HG03103 (cell line): Measurements from ENCODE around the gene POMP.
A peak's percentile ranks its signal among the peaks of the same experiment; 100 is the strongest.
"Not testable (repeated sequence)": the region's sequence is repeated elsewhere in the genome, so short reads cannot be mapped to it uniquely, and the experiment has no call there.

Experiments used
- ATAC-seq: cut with Tn5 transposase; IDR thresholded peaks from one replicate; pipeline ENCODE4 v1.9.1; 2021; ENCODE audit warnings: low read depth; ENCODE audit not compliant: unreplicated experiment

Gene POMP

DNA sequence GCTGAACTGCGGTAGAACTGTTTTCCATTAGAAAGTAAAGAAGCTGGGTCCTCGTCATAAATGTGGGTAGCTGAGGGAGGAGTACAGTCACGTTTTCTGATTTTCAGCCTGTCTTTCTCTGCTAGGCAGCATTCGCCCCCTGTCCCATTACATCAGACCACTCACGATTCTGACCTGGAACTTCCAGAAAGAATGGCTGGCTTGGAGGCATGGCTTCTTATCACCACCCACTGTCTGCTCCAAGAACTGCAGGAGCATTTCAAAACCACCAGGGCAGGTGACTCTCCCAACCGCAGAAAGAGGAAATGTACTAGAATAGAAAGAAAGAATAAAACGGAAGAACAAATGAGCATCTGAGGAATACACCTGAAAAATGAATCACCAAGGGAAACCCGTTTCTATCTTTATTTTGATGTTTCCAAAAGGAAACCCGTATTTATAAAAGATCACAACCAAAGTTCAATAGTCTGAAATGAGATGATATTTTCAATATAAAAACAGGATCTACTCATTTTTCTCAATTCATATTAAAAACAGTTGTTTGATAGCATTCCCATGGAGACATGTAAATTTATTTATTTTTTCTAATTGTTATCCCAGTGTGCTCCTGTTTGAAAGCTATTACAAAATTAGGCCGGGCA, 22.1 kb upstream of the POMP start:
- peak; percentile 46 for ATAC-seq

- ATAC-seq, result no peak
Measured at GRCh38 chr13:28637714-28638355, 21.1 kb upstream of the POMP start.

- ATAC-seq, result no peak
Measured at GRCh38 chr13:28638756-28639155, 20.2 kb upstream of the POMP start.

DNA sequence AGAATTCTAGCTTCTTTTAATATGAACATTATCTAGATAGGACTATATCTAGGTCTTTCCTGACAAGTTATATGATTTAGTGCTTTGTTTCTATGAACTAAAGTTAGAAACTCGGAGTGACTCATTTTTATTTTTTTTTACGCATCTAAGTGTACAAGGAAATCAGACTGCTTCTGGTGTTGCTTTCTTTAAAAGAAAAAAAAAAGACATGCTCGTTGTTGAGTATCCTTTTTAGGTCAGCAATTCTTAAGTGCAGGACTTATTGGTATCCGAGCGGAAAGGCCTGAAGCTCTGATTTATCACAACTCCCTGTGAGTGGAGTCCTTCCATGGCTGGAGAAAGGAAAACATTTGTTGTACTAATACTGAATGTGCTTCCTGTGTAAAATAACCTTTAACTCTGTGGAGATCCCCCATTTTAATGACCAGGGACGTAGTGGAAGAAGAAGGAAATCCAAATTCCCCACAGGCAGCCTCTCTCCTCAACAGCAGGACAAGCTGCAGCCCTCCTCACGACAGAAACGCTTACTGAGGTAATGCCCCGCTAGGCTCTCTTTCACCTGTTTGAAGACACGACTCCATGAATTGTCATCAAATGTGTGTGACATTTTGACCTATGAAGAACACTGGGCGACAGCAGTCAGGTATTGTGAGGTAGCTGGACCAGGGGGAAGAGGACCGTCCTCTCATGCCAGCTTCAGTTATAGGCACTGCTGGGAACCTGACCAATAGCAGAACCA, 17.9 kb upstream of the POMP start:
- ATAC-seq, result no peak

DNA sequence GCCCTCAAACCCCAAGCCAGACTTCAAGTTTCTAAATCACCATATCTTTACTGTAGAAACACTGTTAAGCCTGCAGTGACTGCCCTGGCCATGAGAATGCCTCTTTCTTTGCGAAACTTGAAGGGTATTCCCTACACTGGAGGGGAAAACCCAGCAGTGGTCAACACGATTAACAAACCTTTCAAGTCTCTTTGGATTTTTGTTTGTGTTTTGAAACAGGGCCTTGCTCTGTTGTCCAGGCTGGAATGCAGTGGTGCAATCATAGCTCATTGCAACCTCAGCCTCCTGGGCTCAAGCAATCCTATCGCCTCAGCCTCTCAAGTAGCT, 17.4 kb upstream of the POMP start:
- peak; percentile 48 for ATAC-seq

DNA sequence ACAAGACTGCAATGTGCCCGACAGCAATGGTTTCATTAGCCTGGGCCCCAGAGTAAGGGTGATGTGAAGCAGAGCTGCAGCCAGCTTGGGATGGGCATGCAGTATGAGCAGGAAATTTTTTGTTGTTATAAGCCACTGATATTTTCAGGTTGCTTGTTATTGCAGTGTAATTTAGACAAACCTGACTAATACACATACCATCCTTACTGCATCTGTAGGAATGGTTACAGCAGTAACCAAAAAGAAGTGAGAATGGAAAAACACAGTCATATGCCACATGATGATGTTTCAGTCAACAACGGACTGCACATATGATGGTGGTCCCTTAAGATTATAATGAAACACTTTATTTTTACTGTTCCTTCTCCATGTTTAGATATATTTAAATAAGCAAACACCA, 8.6 kb upstream of the POMP start:
- no peak for ATAC-seq

DNA sequence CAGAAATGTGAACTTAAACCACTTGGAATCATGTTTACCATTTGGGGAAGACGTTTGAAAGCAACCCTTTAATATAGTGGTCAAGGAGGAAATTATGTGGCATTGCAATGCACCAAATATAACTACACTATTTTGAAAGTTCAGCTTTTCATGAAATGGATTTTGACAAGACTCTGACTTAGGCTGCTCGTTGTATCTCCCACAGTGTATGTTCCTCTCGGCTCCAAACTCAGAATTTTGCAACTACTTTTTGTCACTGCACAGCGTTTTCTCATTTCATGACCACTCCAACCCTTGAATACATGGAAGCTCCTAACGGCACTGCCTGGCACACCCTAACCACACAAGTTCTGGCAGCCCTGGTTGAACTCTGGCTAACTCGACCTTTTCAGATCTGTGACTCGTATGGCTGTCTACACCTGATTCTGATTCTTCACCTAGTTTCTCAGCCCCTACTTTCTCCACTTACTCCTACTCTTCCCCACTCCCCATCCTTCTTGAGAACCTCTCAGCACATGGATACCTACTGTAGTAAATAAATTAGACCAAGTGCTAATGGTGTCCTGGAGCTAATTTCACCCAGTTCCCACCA, 7.0 kb upstream of the POMP start:
- ATAC-seq, result no peak

DNA sequence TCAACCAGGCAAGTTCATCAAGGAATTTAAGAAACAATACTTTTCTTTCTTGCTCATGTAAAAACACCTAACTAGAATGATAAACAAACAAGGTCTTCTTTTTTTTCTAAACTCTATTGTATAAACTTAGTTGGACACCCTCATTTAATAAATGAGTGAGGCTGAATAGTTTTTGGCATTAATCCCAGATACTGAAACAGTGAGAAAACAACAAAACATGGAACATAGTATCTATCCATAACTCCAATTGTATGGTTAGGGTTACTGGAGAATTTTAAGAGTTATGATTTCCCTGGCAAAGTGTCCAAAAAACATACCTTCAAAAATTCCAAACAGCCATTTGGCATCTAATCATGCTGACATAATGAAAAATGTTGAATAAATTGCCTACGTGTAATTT, 5.8 kb upstream of the POMP start:
- no peak for ATAC-seq

DNA sequence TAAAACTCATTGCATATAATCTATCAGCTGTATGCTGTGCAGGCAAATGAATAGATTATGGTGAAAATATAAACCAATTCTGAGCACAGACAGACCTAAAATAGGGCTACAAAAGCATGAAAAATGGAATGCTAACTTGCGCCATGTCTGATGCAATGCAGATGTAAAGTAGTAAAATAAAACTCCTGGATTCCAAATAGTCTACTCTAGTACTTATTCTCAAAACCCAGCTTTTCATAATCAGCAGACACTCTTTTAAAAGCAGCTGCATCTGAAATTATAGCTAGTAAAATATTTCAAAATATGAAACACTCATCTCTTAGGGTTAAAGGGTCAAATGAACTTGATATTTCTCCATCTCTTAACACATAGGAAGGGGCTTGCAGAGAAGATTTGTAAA, 4.7 kb upstream of the POMP start:
- no peak for ATAC-seq

- ATAC-seq, result no peak
Measured at GRCh38 chr13:28655561-28655960, 3.4 kb upstream of the POMP start.

DNA sequence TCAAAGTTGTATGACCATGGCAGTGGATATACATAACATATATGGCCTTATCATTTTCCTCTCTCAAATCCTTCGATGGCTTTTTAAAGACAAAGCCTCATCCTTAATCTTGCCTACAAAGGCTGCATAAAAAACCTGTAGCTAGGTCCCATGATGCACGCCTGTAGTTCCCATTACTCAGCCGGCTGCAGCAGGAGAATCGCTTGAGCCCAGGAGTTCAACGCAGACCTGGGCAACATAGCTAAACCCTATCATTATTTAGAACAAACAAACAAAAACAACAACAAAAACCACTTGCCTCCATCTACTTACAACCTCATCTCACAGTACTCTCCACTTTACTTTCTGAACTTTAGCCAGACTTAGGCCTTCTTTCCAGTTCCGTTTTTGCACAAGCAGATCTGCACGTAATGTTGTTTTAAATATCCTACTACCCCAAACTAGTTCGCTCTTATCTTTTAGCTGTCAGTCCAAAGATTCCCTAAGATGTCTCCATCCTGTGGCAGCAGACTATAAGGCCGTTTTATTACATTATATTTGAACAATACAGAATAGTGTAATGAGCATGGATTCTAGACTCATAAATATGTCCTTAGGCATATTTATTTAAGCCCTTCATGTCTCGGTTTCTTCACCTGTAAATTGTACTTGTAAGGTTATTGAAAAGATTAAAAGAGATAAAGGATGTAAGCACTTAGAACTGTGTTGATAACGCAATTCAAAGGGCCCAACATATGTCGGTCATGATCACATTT, 969 bp upstream of the POMP start:
- ATAC-seq, result no peak

DNA sequence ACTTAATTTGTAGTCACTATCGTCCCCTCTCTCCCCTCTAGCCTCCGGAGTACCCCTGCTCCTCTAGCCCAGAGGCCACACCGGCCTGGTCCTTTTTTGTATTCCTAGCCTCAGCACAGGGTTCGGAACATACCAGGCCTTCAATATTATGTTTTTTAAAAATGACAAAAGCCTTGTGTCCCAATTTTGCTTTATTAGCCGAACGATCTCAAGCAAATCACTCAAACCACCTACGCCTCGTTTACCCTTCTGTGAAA, 463 bp upstream of the POMP start:
- ATAC-seq, result peak; percentile 3

DNA sequence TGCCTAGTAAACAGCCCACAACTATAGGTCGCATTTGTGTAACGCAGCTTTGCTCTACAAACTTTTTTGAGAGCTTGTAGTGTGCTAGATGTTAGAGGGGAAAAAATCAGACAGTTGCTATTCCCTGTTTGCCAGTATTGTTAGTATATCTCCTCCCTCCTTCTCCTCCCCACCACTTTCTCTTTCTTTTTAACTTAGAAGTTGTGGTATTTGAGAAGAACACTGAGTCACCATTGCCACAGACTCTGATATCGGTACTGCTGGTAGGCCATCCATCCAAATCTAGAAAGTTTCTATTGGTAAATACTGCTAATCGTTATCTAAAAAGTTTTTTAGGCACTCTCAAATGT, 666 bp downstream of the POMP start:
- ATAC-seq, result peak; percentile 12

DNA sequence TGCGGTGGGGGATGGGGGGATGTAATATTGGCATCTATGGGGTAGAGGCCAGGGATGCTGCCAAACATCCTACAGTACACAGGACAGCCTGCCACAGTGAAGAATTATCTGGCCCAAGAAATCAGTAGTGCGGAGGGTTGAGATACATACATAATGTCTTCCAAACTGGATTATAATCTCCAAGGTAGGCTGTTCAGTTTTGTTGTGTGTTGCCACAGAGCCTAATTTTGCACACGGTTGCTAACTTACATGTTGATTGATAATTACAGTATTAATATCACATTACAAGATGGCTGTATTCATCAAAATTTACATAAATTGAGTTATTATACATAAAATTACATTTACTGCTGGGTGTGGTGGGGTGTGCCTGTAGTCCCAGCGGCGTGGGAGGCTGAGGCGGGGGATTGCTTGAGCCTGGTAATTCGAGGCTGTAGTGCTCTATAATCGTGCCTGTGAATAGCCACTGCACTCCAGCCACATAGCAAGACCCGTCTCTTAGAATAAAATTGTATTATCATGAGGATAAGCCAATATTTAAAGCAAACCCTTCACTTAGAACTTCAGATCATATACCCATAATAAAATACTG, 8.1 kb downstream of the POMP start:
- ATAC-seq, result no peak

DNA sequence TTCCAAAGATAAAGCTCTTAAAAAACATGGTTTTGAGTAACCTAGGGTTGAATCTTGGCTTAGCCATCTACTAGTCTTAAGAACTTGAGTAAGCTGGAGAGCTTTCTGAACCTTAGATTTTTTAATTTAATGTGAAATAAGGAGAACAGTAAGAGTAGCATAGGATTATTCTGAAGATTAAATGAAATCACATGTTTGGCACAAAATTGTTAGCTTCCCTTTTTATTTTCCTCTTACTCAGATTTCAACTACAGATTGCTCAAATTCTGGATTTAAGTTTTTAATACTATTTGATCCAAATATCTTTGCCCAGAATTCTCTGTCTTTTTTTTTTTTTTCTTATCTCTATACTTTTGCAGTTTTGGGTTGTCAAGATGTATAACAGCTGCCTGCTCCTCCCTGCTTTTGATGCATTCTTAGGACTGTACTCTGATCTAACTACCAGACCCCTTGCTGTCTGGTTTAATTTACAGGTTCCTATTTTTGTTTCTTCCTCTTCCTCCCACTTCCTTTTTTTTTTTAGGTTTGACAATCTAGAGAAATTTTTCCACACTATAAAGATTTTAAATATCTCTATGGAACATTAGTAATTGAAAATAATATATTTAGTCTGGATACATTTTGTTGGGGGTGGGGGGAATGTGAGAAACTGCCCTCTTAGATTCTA, 12.3 kb downstream of the POMP start:
- no peak for ATAC-seq

GRCh38 chr13:28678809-28679208, 19.9 kb downstream of the POMP start:
- no peak for ATAC-seq

GRCh38 chr13:28679628-28680027, 20.7 kb downstream of the POMP start:
- ATAC-seq, result no peak

GRCh38 chr13:28680541-28680940, 21.6 kb downstream of the POMP start:
- no peak for ATAC-seq

- not testable (repeated sequence) for ATAC-seq
Measured at GRCh38 chr13:28683169-28683568, 24.2 kb downstream of the POMP start.

GRCh38 chr13:28684257-28684656, 25.3 kb downstream of the POMP start:
- ATAC-seq, result no peak
